AG20443 (cell line): ENCODE results near the gene GLIS1.

Source experiments
- DNase-seq: peaks from one replicate; pipeline ENCODE4 v3.0.0; 2012; ENCODE audit warnings: low spot score, mixed read lengths

GLIS1 gene

GRCh38 chr1:53593758-53594380, 145.1 kb downstream of the GLIS1 start:
- no peak for DNase-seq

GRCh38 chr1:53592985-53593757, 145.8 kb downstream of the GLIS1 start:
- no peak for DNase-seq

GRCh38 chr1:53592521-53592982, 146.4 kb downstream of the GLIS1 start:
- peak; percentile 82 for DNase-seq

- DNase-seq, result no peak
Observed at GRCh38 chr1:53591924-53592323, 147.0 kb downstream of the GLIS1 start.

GRCh38 chr1:53590531-53591515, 148.1 kb downstream of the GLIS1 start:
- peak; percentile 71 for DNase-seq

GRCh38 chr1:53590104-53590503, 148.9 kb downstream of the GLIS1 start:
- no peak for DNase-seq

GRCh38 chr1:53589043-53589887, 149.7 kb downstream of the GLIS1 start:
- DNase-seq, result no peak

- DNase-seq, result no peak
Observed at GRCh38 chr1:53588053-53588779, 150.7 kb downstream of the GLIS1 start.

GRCh38 chr1:53587252-53587988, 151.5 kb downstream of the GLIS1 start:
- no peak for DNase-seq

GRCh38 chr1:53586765-53587164, 152.2 kb downstream of the GLIS1 start:
- no peak for DNase-seq

- no peak for DNase-seq
Observed at GRCh38 chr1:53585565-53585964, 153.4 kb downstream of the GLIS1 start.

GRCh38 chr1:53585129-53585528, 153.8 kb downstream of the GLIS1 start:
- DNase-seq, result no peak

GRCh38 chr1:53584777-53585107, 154.2 kb downstream of the GLIS1 start:
- no peak for DNase-seq

- no peak for DNase-seq
Observed at GRCh38 chr1:53583868-53584776, 154.8 kb downstream of the GLIS1 start.

GRCh38 chr1:53583021-53583867, 155.7 kb downstream of the GLIS1 start:
- DNase-seq, result peak; percentile 83

- DNase-seq, result no peak
Observed at GRCh38 chr1:53582211-53583020, 156.5 kb downstream of the GLIS1 start.

- DNase-seq, result no peak
Observed at GRCh38 chr1:53581476-53581875, 157.5 kb downstream of the GLIS1 start.
